ENCODE results near the gene IFNA14.

IFNA14 gene

GRCh38 chr9:21239911-21240310 is at the start of gene IFNA14:
TSS of gene IFNA14 (minus strand) at chr9:21240005. CDS start at chr9:21239935, 70 bp downstream.
- Histone ChIP-seq H3K27me3 (ENCODE audit: low read depth, low read length) (no peaks in the 10 kb centered on the region), H3K36me3 (ENCODE audit: control insufficient read depth in 1 of 2, insufficient read depth in 2 of 2, low read length in 2 of 2) (no peaks in the 10 kb centered on the region), H3K27ac (ENCODE audit: low read length) (no peak within 1 kb of the TSS), H3K9me3 (ENCODE audit: control insufficient read depth in 1 of 2, low read length in 2 of 2) (no peaks in the 10 kb centered on the region), H3K4me3 (ENCODE audit: low read depth in 1 of 2, low read length in 2 of 2) (no peak within 1 kb of the TSS), H3K4me1 (ENCODE audit: control insufficient read depth in 1 of 2, insufficient read depth in 2 of 2, low read length in 2 of 2) (no peaks in the 10 kb centered on the region)

DNA sequence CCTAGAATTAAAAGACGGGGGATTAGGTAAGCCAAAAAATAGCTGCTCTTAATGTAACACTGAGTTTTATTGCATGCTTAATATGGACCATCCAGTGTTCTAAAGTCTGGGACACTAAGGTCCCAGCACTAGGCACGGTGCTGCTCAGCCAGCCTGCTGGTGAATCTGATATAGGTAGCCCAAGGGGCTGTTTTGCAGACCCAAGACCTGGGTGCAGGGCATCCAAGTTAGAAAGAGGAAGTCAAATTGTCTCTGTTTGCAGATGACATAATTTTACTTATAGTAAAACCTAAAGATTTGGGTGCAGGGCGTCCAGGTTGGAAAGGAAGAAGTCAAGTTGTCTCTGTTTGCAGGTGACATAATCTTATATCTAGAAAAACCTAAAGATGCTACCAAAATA is 47.5 kb upstream of the IFNA14 start:
- no peaks in the 10 kb centered on the region for H3K4me1 ChIP-seq (ENCODE audit: control insufficient read depth in 1 of 2, insufficient read depth in 2 of 2, low read length in 2 of 2)
- no peaks in the 10 kb centered on the region for H3K9me3 ChIP-seq (ENCODE audit: control insufficient read depth in 1 of 2, low read length in 2 of 2)
- H3K27me3 ChIP-seq (ENCODE audit: low read depth, low read length), result no peaks in the 10 kb centered on the region
- no peak overlapping the region for H3K4me3 ChIP-seq (ENCODE audit: low read depth in 1 of 2, low read length in 2 of 2)
- no peak overlapping the region for H3K27ac ChIP-seq (ENCODE audit: low read length)
- no peaks in the 10 kb centered on the region for H3K36me3 ChIP-seq (ENCODE audit: control insufficient read depth in 1 of 2, insufficient read depth in 2 of 2, low read length in 2 of 2)

DNA sequence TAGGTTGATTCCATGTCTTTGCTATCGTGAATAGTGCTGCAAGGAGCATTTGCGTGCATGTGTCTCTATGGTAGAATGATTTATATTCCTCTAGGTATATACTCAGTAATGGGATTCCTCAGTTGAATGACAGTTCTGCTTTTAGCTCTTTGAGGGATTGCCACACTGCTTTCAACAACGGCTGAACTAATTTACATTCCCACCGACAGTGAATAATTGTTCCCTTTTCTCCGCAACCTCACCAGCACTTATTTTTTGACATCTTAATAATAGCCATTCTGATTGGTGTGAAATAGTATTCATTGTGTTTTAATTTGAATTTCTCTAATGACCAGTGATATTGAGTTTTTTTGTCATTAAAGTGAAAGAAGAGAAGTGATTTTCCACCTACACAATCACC is 46.9 kb upstream of the IFNA14 start:
- no peaks in the 10 kb centered on the region for H3K9me3 ChIP-seq (ENCODE audit: control insufficient read depth in 1 of 2, low read length in 2 of 2)
- no peaks in the 10 kb centered on the region for H3K4me1 ChIP-seq (ENCODE audit: control insufficient read depth in 1 of 2, insufficient read depth in 2 of 2, low read length in 2 of 2)
- H3K27me3 ChIP-seq (ENCODE audit: low read depth, low read length), result no peaks in the 10 kb centered on the region
- H3K27ac ChIP-seq (ENCODE audit: low read length), result no peak overlapping the region
- H3K36me3 ChIP-seq (ENCODE audit: control insufficient read depth in 1 of 2, insufficient read depth in 2 of 2, low read length in 2 of 2), result no peaks in the 10 kb centered on the region
- no peak overlapping the region for H3K4me3 ChIP-seq (ENCODE audit: low read depth in 1 of 2, low read length in 2 of 2)

GRCh38 chr9:21286099-21286498 is 46.3 kb upstream of the IFNA14 start:
- no peaks in the 10 kb centered on the region for H3K4me1 ChIP-seq (ENCODE audit: control insufficient read depth in 1 of 2, insufficient read depth in 2 of 2, low read length in 2 of 2)

DNA sequence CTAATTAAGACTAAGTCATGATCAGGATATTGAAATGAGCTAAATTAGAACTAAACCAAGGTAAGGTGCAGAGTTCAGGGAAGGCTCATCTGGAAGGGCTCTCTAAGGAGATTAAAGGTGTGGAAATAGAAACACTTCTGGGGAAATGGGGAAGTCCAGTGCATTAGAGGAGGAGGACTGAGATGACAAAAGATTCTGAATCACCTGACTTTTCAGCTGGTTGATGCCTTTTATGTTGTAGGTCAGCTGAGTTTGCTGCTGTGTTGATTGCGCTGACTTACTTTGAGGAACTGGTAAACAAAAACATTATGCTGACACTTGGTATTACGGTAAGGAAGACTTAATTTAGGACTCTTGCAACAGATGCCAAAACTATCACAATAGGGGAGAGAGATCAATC is 41.5 kb upstream of the IFNA14 start:
- no peak overlapping the region for H3K27ac ChIP-seq (ENCODE audit: low read length)
- no peaks in the 10 kb centered on the region for H3K36me3 ChIP-seq (ENCODE audit: control insufficient read depth in 1 of 2, insufficient read depth in 2 of 2, low read length in 2 of 2)
- H3K4me1 ChIP-seq (ENCODE audit: control insufficient read depth in 1 of 2, insufficient read depth in 2 of 2, low read length in 2 of 2), result no peaks in the 10 kb centered on the region
- no peaks in the 10 kb centered on the region for H3K9me3 ChIP-seq (ENCODE audit: control insufficient read depth in 1 of 2, low read length in 2 of 2)
- no peak overlapping the region for H3K4me3 ChIP-seq (ENCODE audit: low read depth in 1 of 2, low read length in 2 of 2)
- no peaks in the 10 kb centered on the region for H3K27me3 ChIP-seq (ENCODE audit: low read depth, low read length)

More at GRCh38 chr9:21286099-21286498, 46.3 kb upstream of the IFNA14 start:
- H3K4me3 ChIP-seq (ENCODE audit: low read depth in 1 of 2, low read length in 2 of 2), result no peak overlapping the region
- H3K36me3 ChIP-seq (ENCODE audit: control insufficient read depth in 1 of 2, insufficient read depth in 2 of 2, low read length in 2 of 2), result no peaks in the 10 kb centered on the region
- no peaks in the 10 kb centered on the region for H3K9me3 ChIP-seq (ENCODE audit: control insufficient read depth in 1 of 2, low read length in 2 of 2)
- H3K27me3 ChIP-seq (ENCODE audit: low read depth, low read length), result no peaks in the 10 kb centered on the region
- no peak overlapping the region for H3K27ac ChIP-seq (ENCODE audit: low read length)

DNA sequence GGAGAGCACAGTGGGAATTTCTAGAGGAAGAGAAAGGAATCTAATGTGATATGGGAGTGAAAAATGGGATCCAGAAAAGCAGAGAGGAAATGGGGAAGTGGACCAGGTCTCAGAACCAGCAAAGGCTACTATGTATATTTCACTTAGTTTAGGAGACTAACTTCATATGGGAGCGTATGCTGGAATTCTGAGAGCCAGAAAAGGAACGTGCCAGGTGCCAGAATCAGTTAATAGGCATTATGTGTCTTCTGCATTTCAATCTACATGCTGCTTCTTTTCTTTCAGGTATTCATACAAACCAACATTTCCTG is 28.5 kb upstream of the IFNA14 start:
- no peaks in the 10 kb centered on the region for H3K27me3 ChIP-seq (ENCODE audit: low read depth, low read length)
- no peak overlapping the region for H3K4me3 ChIP-seq (ENCODE audit: low read depth in 1 of 2, low read length in 2 of 2)
- H3K27ac ChIP-seq (ENCODE audit: low read length), result no peak overlapping the region
- no peaks in the 10 kb centered on the region for H3K4me1 ChIP-seq (ENCODE audit: control insufficient read depth in 1 of 2, insufficient read depth in 2 of 2, low read length in 2 of 2)
- no peaks in the 10 kb centered on the region for H3K36me3 ChIP-seq (ENCODE audit: control insufficient read depth in 1 of 2, insufficient read depth in 2 of 2, low read length in 2 of 2)
- H3K9me3 ChIP-seq (ENCODE audit: control insufficient read depth in 1 of 2, low read length in 2 of 2), result peaks cover 0 to 2% of the 10 kb centered on the region in 2 donors

- H3K9me3 ChIP-seq (ENCODE audit: control insufficient read depth in 1 of 2, low read length in 2 of 2), result peaks cover 0 to 2% of the 10 kb centered on the region in 2 donors
- no peak overlapping the region for H3K4me3 ChIP-seq (ENCODE audit: low read depth in 1 of 2, low read length in 2 of 2)
- no peaks in the 10 kb centered on the region for H3K36me3 ChIP-seq (ENCODE audit: control insufficient read depth in 1 of 2, insufficient read depth in 2 of 2, low read length in 2 of 2)
- no peaks in the 10 kb centered on the region for H3K4me1 ChIP-seq (ENCODE audit: control insufficient read depth in 1 of 2, insufficient read depth in 2 of 2, low read length in 2 of 2)
- no peak overlapping the region for H3K27ac ChIP-seq (ENCODE audit: low read length)
- H3K27me3 ChIP-seq (ENCODE audit: low read depth, low read length), result no peaks in the 10 kb centered on the region
These were observed 27.9 kb upstream of the IFNA14 start for GRCh38 chr9:21267485-21268346.

DNA sequence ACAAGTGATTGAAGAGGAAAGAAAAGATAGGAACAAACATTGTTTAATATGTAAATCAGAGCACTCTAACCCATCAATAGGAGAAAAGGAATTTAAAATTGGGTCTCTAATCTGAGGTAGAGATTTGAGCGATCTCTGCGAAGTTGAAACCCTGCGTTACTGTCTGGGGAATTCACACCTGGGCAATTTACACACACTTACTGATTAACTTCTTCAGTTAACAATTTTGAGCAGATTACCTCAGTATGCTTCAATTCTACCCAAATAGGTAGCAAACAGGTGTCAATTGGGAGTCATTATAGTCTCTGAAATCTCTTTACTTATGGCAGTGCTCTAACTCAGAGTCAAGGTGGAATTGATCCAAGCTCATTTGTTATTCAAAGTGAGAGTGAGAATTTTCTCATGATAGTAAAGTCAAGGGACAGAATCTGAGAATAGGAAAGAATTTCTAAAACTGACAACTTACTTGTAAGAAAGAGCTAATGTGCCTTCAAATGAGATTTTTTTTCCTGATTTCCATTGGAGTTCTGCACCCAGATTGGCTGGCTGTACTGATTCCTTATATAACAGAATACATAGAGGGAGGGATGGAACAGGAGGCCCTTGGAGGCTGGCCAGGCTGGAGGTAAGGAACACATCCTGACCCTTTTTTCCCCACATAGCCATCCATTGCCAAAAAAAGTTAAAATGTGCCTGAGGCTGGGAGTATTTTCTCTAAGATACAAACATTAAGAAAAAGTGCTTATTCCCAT is 27.1 kb upstream of the IFNA14 start:
- no peak overlapping the region for H3K4me3 ChIP-seq (ENCODE audit: low read depth in 1 of 2, low read length in 2 of 2)

GRCh38 chr9:21265421-21266189 is 25.8 kb upstream of the IFNA14 start:
- no peaks in the 10 kb centered on the region for H3K4me1 ChIP-seq (ENCODE audit: control insufficient read depth in 1 of 2, insufficient read depth in 2 of 2, low read length in 2 of 2)
- H3K4me3 ChIP-seq (ENCODE audit: low read depth in 1 of 2, low read length in 2 of 2), result no peak overlapping the region

More for the DNA sequence above, 27.1 kb upstream of the IFNA14 start:
- H3K27me3 ChIP-seq (ENCODE audit: low read depth, low read length), result no peaks in the 10 kb centered on the region
- H3K9me3 ChIP-seq (ENCODE audit: control insufficient read depth in 1 of 2, low read length in 2 of 2), result peaks cover 0 to 2% of the 10 kb centered on the region in 2 donors
- H3K36me3 ChIP-seq (ENCODE audit: control insufficient read depth in 1 of 2, insufficient read depth in 2 of 2, low read length in 2 of 2), result no peaks in the 10 kb centered on the region
- no peak overlapping the region for H3K27ac ChIP-seq (ENCODE audit: low read length)
- H3K4me1 ChIP-seq (ENCODE audit: control insufficient read depth in 1 of 2, insufficient read depth in 2 of 2, low read length in 2 of 2), result no peaks in the 10 kb centered on the region

DNA sequence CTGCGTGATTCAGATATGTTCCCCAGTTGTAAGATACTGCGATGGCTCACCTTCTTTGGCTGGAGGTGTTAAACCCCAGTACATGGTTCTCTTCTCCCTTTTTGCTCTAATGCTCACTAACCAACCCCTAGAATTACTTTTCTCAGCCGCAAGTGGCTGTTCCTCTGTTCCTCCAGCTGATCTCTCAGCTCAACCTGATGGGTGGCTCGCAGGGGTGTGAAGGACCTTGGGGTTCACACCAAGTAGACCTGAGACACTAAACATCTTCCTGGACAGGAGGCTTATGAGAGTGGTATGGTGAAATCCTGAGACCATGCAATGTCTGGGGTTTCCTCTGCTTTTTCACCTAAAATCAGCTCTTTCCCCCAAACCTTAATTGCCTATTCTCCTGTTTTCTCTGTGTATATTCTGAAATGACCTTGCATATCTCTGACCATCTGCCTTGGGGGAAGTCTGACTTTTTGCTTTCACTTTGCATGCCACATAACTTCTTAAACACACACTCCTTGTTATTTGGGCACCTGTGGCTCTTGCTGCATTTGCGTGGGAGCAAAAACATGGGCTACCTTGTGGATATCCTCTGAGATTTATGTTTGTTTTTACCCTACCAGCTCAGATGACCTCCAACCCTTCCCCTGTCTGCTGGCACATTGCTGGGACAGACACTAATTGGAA is 15.9 kb upstream of the IFNA14 start:
- no peaks in the 10 kb centered on the region for H3K9me3 ChIP-seq (ENCODE audit: control insufficient read depth in 1 of 2, low read length in 2 of 2)
- H3K36me3 ChIP-seq (ENCODE audit: control insufficient read depth in 1 of 2, insufficient read depth in 2 of 2, low read length in 2 of 2), result no peaks in the 10 kb centered on the region
- H3K27me3 ChIP-seq (ENCODE audit: low read depth, low read length), result no peaks in the 10 kb centered on the region

More at GRCh38 chr9:21265421-21266189, 25.8 kb upstream of the IFNA14 start:
- Histone ChIP-seq H3K27ac (ENCODE audit: low read length) (no peak overlapping the region), H3K36me3 (ENCODE audit: control insufficient read depth in 1 of 2, insufficient read depth in 2 of 2, low read length in 2 of 2) (no peaks in the 10 kb centered on the region), H3K27me3 (ENCODE audit: low read depth, low read length) (no peaks in the 10 kb centered on the region), H3K9me3 (ENCODE audit: control insufficient read depth in 1 of 2, low read length in 2 of 2) (peaks cover 0 to 2% of the 10 kb centered on the region in 2 donors)

More for the DNA sequence above, 15.9 kb upstream of the IFNA14 start:
- H3K27ac ChIP-seq (ENCODE audit: low read length), result no peak overlapping the region
- peaks cover 0 to 3% of the 10 kb centered on the region in 2 donors for H3K4me1 ChIP-seq (ENCODE audit: control insufficient read depth in 1 of 2, insufficient read depth in 2 of 2, low read length in 2 of 2)
- no peak overlapping the region for H3K4me3 ChIP-seq (ENCODE audit: low read depth in 1 of 2, low read length in 2 of 2)
